HepG2 (cell line): Measurements from ENCODE around the gene ABCF1. TPM values are rescaled to one million over a fixed set of nuclear protein-coding genes. Genes with fewer than 3 reads are reported as not detected.

Experiments used
- ATAC-seq: fragments of 200-7000 bp; cut with Tn5 transposase; 3 replicates; pipeline ENCODE4 v1.9.1; 2020; ENCODE audit warnings: mild to moderate bottlenecking, moderate library complexity
- BruUV-seq: library from RNA; stranded (reverse); fragments of 400-500 nt; replicated peaks from 2 replicates; lab custom pipeline; 2021; lab: Mats Ljungman, UMichigan
- CTCF ChIA-PET: fragments of 300-600 bp; formaldehyde crosslinking; extraction: SDS; loops from one replicate; lab custom pipeline; 2021; ENCODE audit warnings: low total read pairs, inconsistent platforms, low intra/inter-chr PET ratio; lab: Yijun Ruan, JAX
- POLR2A ChIA-PET: fragments of 350-600 bp; sonication (Branson Sonifier 250); formaldehyde crosslinking; loops from one replicate; lab custom pipeline; 2020; ENCODE audit warnings: antibody characterized with exemption, inconsistent platforms; lab: Yijun Ruan, JAX
- DNase-seq: peaks from one replicate; pipeline ENCODE4 v3.0.0-alpha.2; 2015; ENCODE audit warnings: low spot score
- FAIRE-seq: peaks from 3 replicates; lab custom pipeline; 2011; peaks lifted over from hg19 to GRCh38; lab: Jason Lieb, UNC
- H2AFZ ChIP-seq: one replicate; pipeline ENCODE4 v1.6.1; 2011; ENCODE audit warnings: low read length, inconsistent platforms
- H3K27ac ChIP-seq: fragments of 300-600 bp; 3 replicates; pipeline ENCODE4 v1.8.0; 2011; ENCODE audit warnings: mixed run types, mild to moderate bottlenecking, mixed read lengths, low read length, inconsistent platforms; ENCODE audit not compliant: insufficient read depth; ENCODE audit errors: extremely low read length
- H3K27me3 ChIP-seq, 2 experiments: fragments of 200-600 bp in 1 of 2; 2 replicates in 1 of 2; 3 replicates in 1 of 2; pipeline versions ENCODE4 v1.6.0 to v1.8.0; 2011; ENCODE audit warnings: low read length in 2 of 2, mild to moderate bottlenecking in 2 of 2, moderate library complexity in 2 of 2, inconsistent platforms in 1 of 2; ENCODE audit not compliant: insufficient read depth in 2 of 2, control insufficient read depth in 1 of 2
- H3K36me3 ChIP-seq, 2 experiments: fragments of 200-600 bp in 1 of 2; replicated peaks in 1 of 2; 2 replicates in 1 of 2; 3 replicates in 1 of 2; pipeline versions ENCODE4 v1.5.1 to v1.8.0; 2011; ENCODE audit warnings: low read length in 2 of 2, inconsistent platforms in 1 of 2; ENCODE audit not compliant: insufficient read depth in 2 of 2, control insufficient read depth in 1 of 2
- H3K4me1 ChIP-seq: 2 replicates; pipeline ENCODE4 v1.5.1; 2012; ENCODE audit warnings: low read length, inconsistent platforms; ENCODE audit not compliant: insufficient read depth
- H3K4me2 ChIP-seq: 2 replicates; pipeline ENCODE4 v1.6.0; 2011; ENCODE audit warnings: low read depth, low read length, inconsistent platforms
- H3K4me3 ChIP-seq, 3 experiments: fragments of 200-600 bp in 1 of 3; sonication (generic), shearing (Covaris generic) in 1 of 3; replicated peaks in 1 of 3; 2 replicates each; pipeline ENCODE4 v1.5.1; 2011 to 2016; ENCODE audit warnings: low read length in 3 of 3, inconsistent platforms in 2 of 3, low read depth in 2 of 3, mild to moderate bottlenecking in 2 of 3, control low read depth in 1 of 3, mixed read lengths in 1 of 3; ENCODE audit not compliant: insufficient read depth in 1 of 3
- H3K79me2 ChIP-seq: one replicate; pipeline ENCODE4 v1.6.1; 2011; ENCODE audit warnings: low read length, inconsistent platforms; ENCODE audit not compliant: insufficient read depth
- H3K9ac ChIP-seq: 2 replicates; pipeline ENCODE4 v1.6.0; 2011; ENCODE audit warnings: mild to moderate bottlenecking, low read depth, low read length, inconsistent platforms; ENCODE audit not compliant: insufficient read depth
- H3K9me3 ChIP-seq: 2 replicates; pipeline ENCODE4 v1.5.1; 2012; ENCODE audit warnings: mild to moderate bottlenecking, low read length
- H4K20me1 ChIP-seq: 2 replicates; pipeline ENCODE4 v1.6.0; 2011; ENCODE audit warnings: inconsistent platforms, mild to moderate bottlenecking, low read length, moderate library complexity; ENCODE audit not compliant: insufficient read depth
- AGO1 ChIP-seq: fragments of 200-400 bp; formaldehyde crosslinking; IDR thresholded peaks from 2 replicates; pipeline ENCODE4 v1.6.1; 2017; ENCODE audit warnings: mild to moderate bottlenecking, low read depth, low read length, moderate library complexity; ENCODE audit not compliant: poor library complexity, severe bottlenecking
- ATF7-NPFF ChIP-seq: sonication (generic); formaldehyde crosslinking; IDR thresholded peaks from 2 replicates; pipeline ENCODE4 v1.8.1; 2023; ENCODE audit warnings: mild to moderate bottlenecking, low read depth, missing genetic modification reagents, moderate library complexity
- DBP ChIP-seq: sonication (generic); formaldehyde crosslinking; IDR thresholded peaks from 2 replicates; pipeline ENCODE4 v1.4.0; 2020; ENCODE audit warnings: missing genetic modification reagents; ENCODE audit errors: not compliant biosample characterization
- ELF3 ChIP-seq: IDR thresholded peaks from 2 replicates; pipeline ENCODE4 v1.6.1; 2016; ENCODE audit warnings: missing genetic modification reagents, missing compliant biosample characterization
- MATR3 ChIP-seq: sonication (generic); formaldehyde crosslinking; IDR thresholded peaks from 2 replicates; pipeline ENCODE4 v1.4.0; 2020; ENCODE audit warnings: missing genetic modification reagents
- MEIS1 ChIP-seq: sonication (generic); formaldehyde crosslinking; IDR thresholded peaks from 2 replicates; pipeline ENCODE4 v1.9.0; 2021; ENCODE audit warnings: mild to moderate bottlenecking, missing genetic modification reagents, moderate library complexity, borderline replicate concordance
- NCOR1 ChIP-seq: fragments of 200-600 bp; sonication (generic); IDR thresholded peaks from 2 replicates; pipeline ENCODE4 v1.7.0; 2017; ENCODE audit warnings: antibody characterized with exemption, low read length, borderline replicate concordance
- NFE2 ChIP-seq: sonication (generic); formaldehyde crosslinking; IDR thresholded peaks from 2 replicates; pipeline ENCODE4 v1.4.0; 2020; ENCODE audit warnings: missing genetic modification reagents
- TAF15 ChIP-seq: fragments of 200-400 bp; formaldehyde crosslinking; IDR thresholded peaks from one replicate; pipeline ENCODE4 v1.6.1; 2018; ENCODE audit warnings: mild to moderate bottlenecking, low read depth, low read length; ENCODE audit not compliant: poor library complexity, severe bottlenecking
- ZFP82 ChIP-seq: sonication (generic); formaldehyde crosslinking; IDR thresholded peaks from 2 replicates; pipeline ENCODE4 v1.5.1; 2020; ENCODE audit warnings: mild to moderate bottlenecking, missing genetic modification reagents, borderline replicate concordance
- ZFP91 ChIP-seq: sonication (generic); formaldehyde crosslinking; IDR thresholded peaks from 2 replicates; pipeline ENCODE4 v1.9.0; 2022; ENCODE audit warnings: missing genetic modification reagents, mild to moderate bottlenecking, borderline replicate concordance
- ZNF142 ChIP-seq: sonication (generic); formaldehyde crosslinking; IDR thresholded peaks from 2 replicates; pipeline ENCODE4 v1.4.0; 2020; ENCODE audit warnings: missing genetic modification reagents
- ZNF441 ChIP-seq: sonication (generic); formaldehyde crosslinking; IDR thresholded peaks from 2 replicates; pipeline ENCODE4 v1.7.0; 2021; ENCODE audit warnings: missing genetic modification reagents, borderline replicate concordance
- ZNF496 ChIP-seq: sonication (generic); formaldehyde crosslinking; IDR thresholded peaks from 2 replicates; pipeline ENCODE4 v1.8.1; 2023; ENCODE audit warnings: mild to moderate bottlenecking, moderate library complexity, missing genetic modification reagents; ENCODE audit not compliant: insufficient replicate concordance
- ZNF567 ChIP-seq: sonication (generic); formaldehyde crosslinking; IDR thresholded peaks from 2 replicates; pipeline ENCODE4 v1.8.1; 2023; ENCODE audit warnings: mild to moderate bottlenecking, missing genetic modification reagents, borderline replicate concordance
- WGBS: methylation state at CpG from one replicate; pipeline ENCODE4 v1.1.6; 2017; ENCODE audit warnings: low lambda C conversion rate; 5-methylcytosine and 5-hydroxymethylcytosine counted together
- in situ Hi-C: cut with HindIII; loops from 2 replicates; pipeline ENCODE4 v1.10.0; 2017; ENCODE audit warnings: low pct_unique_long_range_greater_than_20kb; ENCODE audit not compliant: extremely low pct_ligation_motif_present
- intact Hi-C: fragments of 100-400 bp; cut with micrococcal nuclease; formaldehyde crosslinking; loops from one replicate; pipeline ENCODE4 v1.10.0; 2022; ENCODE audit not compliant: unreplicated experiment
- polyA plus RNA-seq, 8 experiments: library from polyadenylated mRNA; depleted of rRNA in 3 of 8; stranded (reverse) in 7 of 8; unstranded in 1 of 8; fragments of >200 nt; fragmentation: Illumina TruSeq in 4 of 8; extraction: Trizol in 4 of 8; gene quantifications; 2 replicates each; pipeline versions ENCODE4 v1.2.1 to v1.2.3, GENCODE V29; 2011 to 2016; ENCODE audit warnings: low read depth in 4 of 8, missing spikeins in 1 of 8, mixed read lengths in 1 of 8; ENCODE audit not compliant: insufficient read depth in 1 of 8
- total RNA-seq, 5 experiments: library from RNA; depleted of rRNA; stranded (reverse); fragments of >200 nt; fragmentation: Illumina TruSeq; extraction: Trizol; gene quantifications; 2 replicates each; pipeline ENCODE4 v1.2.3, GENCODE V29; 2016; ENCODE audit warnings: low read depth in 1 of 5

The ABCF1 gene
- total and polyA plus RNA-seq, 2 of the 13 experiments (the other 11 are each of a cell fraction or from before 2014, with no cell fraction given) = 25.4 to 98.9 TPM

GRCh38 chr6:30547454-30547853, 23.8 kb upstream of the ABCF1 start (continued):
- TF ChIP-seq ZNF142 (CRISPR knock-in tag) = no peak
- no peak for TF ChIP-seq ZFP82 (CRISPR knock-in tag)
- TF ChIP-seq, all 625 proteins: peak for 0

GRCh38 chr6:30548375-30548774, 22.9 kb upstream of the ABCF1 start:
- no peak for FAIRE-seq
- CTCF ChIA-PET = no interaction called here
- ATAC-seq = no peak
- no peaks in the 10 kb centered on the region for H3K4me1 ChIP-seq
- no peak overlapping the region for H3K27ac ChIP-seq
- no peak for DNase-seq
- POLR2A ChIA-PET = no interaction called here
- no peaks in the 10 kb centered on the region; the same call in 1 of the 2 replicates for H4K20me1 ChIP-seq
- no peak overlapping the region for H3K9ac ChIP-seq
- intact Hi-C loops (loop anchor here (10.0 kb wide), 1 partner anchor 126 kb away; the partner anchor contains the start of gene DHX16), in situ Hi-C loops (no loop called here)
- no peak overlapping the region for H2AFZ ChIP-seq
- no TSS peak for BruUV-seq
- peaks cover 20 to 62% of the 10 kb centered on the region in 2 experiments for H3K36me3 ChIP-seq
- H3K4me2 ChIP-seq = no peak overlapping the region
- no peak overlapping the region for H3K4me3 ChIP-seq
- WGBS = 91% methylated on average over 2 of the region's 2 CpGs
- no peaks in the 10 kb centered on the region for H3K9me3 ChIP-seq
- no peaks in the 10 kb centered on the region for H3K79me2 ChIP-seq
- H3K27me3 ChIP-seq = no peaks in the 10 kb centered on the region
- TF ChIP-seq ZNF441 = no peak
- TF ChIP-seq ZNF496 (CRISPR knock-in tag) = no peak
- TF ChIP-seq MATR3 (CRISPR knock-in tag) = no peak
- no peak for TF ChIP-seq ELF3 (CRISPR knock-in tag)
- TF ChIP-seq MEIS1 (CRISPR knock-in tag) = no peak
- no peak for TF ChIP-seq ZNF567
- TF ChIP-seq ZFP91 = no peak
- TF ChIP-seq DBP (CRISPR knock-in tag) = no peak
- TF ChIP-seq ATF7-NPFF (CRISPR knock-in tag) = no peak
- no peak for TF ChIP-seq NFE2 (CRISPR knock-in tag)
- TF ChIP-seq NCOR1 = no peak
- no peak for TF ChIP-seq AGO1
- no peak for TF ChIP-seq TAF15
